ENCODE measurements around the gene SPRR2E.

DNA sequence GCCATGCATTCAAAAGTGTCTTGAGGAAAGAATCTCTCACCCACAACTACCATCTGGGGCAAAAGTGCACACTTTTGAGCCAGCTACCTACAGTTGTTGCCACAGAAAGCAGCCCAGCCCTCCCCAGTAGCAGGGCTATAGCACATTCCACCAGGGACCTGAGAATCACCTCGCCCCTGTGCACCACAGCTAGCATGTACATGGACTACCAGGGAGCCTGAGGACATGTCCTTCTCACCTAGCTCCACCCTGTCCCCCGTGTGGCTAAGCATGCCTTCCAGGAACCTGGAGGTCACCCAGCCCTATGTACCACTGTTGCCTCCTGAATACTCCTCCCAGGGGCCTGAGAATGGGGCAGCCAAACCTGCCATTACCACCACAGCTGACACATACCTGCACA is 39.4 kb upstream of the SPRR2E start:
- TF ChIP-seq, protein P1, sequence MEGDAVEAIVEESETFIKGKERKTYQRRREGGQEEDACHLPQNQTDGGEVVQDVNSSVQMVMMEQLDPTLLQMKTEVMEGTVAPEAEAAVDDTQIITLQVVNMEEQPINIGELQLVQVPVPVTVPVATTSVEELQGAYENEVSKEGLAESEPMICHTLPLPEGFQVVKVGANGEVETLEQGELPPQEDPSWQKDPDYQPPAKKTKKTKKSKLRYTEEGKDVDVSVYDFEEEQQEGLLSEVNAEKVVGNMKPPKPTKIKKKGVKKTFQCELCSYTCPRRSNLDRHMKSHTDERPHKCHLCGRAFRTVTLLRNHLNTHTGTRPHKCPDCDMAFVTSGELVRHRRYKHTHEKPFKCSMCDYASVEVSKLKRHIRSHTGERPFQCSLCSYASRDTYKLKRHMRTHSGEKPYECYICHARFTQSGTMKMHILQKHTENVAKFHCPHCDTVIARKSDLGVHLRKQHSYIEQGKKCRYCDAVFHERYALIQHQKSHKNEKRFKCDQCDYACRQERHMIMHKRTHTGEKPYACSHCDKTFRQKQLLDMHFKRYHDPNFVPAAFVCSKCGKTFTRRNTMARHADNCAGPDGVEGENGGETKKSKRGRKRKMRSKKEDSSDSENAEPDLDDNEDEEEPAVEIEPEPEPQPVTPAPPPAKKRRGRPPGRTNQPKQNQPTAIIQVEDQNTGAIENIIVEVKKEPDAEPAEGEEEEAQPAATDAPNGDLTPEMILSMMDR (IDR thresholded peaks at IDR 0.05), result no peak
- TF ChIP-seq POLR2A (IDR thresholded peaks at IDR 0.05), result no peak
